Chondrocyte (in vitro differentiated cells): ENCODE results near the gene SNTG2. TPM values are rescaled to one million over a fixed set of nuclear protein-coding genes. Genes with fewer than 3 reads are reported as not detected.
"Not testable (repeated sequence)": the region's sequence is repeated elsewhere in the genome, so short reads cannot be mapped to it uniquely, and the experiment has no call there.

Experiments used
- DNase-seq: peaks from one replicate; pipeline ENCODE4 v3.0.0; 2021; ENCODE audit warnings: mixed read lengths, low spot score
- H3K27ac Mint-ChIP-seq: one replicate; pipeline ENCODE4 v1.8.0; 2021; ENCODE audit warnings: mild to moderate bottlenecking, moderate library complexity, mixed read lengths; ENCODE audit not compliant: unreplicated experiment
- H3K27me3 Mint-ChIP-seq: 2 replicates; pipeline ENCODE4 v1.8.0; 2021; ENCODE audit warnings: low read depth, mixed read lengths
- H3K36me3 Mint-ChIP-seq: 2 replicates; pipeline ENCODE4 v1.8.0; 2021; ENCODE audit warnings: low read depth, mixed read lengths
- H3K4me1 Mint-ChIP-seq: 2 replicates; pipeline ENCODE4 v1.8.0; 2021; ENCODE audit warnings: low read depth, mild to moderate bottlenecking, mixed read lengths
- H3K4me3 Mint-ChIP-seq: one replicate; pipeline ENCODE4 v1.8.0; 2021; ENCODE audit warnings: mild to moderate bottlenecking, moderate library complexity, mixed read lengths; ENCODE audit not compliant: unreplicated experiment
- H3K9me3 Mint-ChIP-seq: 2 replicates; pipeline ENCODE4 v1.8.0; 2021; ENCODE audit warnings: low read depth, mixed read lengths
- total RNA-seq: library from RNA; stranded (reverse); gene quantifications from 3 replicates; pipeline ENCODE4 v1.2.1, GENCODE V29; 2021
- TF ChIP-seq, protein P1 (sequence below): fragments of 200-600 bp; sonication (generic); IDR thresholded peaks from 2 replicates; pipeline ENCODE4 v1.5.0; 2021; ENCODE audit warnings: antibody characterized with exemption, mild to moderate bottlenecking, moderate library complexity

Gene SNTG2
- total RNA-seq, 1 donor from 2014 or later, result not detected

DNA sequence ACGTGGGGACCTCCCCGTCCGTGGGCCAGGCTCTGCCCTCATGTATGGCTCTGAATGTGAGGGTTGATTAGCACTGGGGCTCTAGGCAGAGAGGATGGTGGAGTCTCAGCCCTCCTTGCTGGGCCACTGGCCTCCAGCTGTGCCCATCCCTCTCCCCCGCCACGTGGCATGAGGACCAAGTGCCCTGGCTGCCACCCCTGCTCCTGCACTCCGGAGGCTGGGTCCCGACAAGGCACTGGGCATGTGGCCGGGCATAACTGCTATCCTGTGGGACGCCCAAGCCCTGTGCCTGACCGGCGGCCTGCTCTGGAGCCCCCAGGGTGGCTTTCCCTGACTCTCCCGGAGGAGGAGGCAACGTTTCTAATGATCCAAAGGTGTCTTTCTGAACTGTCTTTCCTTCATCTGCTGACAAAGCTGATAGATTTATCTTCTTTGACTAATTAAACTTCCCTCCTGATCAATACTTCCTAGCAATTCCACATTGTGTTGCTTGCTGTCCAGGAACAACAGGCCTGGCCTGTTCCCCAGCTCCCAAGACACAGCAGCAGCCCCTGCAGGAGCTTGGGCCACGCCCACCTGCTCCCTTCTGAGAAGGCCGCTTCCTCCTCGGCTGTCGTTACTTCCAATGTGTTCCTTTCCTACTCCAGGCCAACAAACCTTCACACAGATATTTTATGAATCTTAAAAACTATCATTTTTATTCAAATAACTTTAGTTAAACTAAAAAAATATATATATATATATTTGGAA lies 132.0 kb downstream of the SNTG2 start:
- no peaks in the 10 kb centered on the region for H3K4me1 Mint-ChIP-seq
- H3K27ac Mint-ChIP-seq, result no peak overlapping the region
- no peak for DNase-seq
- no peaks in the 10 kb centered on the region for H3K9me3 Mint-ChIP-seq
- no peaks in the 10 kb centered on the region for H3K36me3 Mint-ChIP-seq
- H3K27me3 Mint-ChIP-seq, result no peaks in the 10 kb centered on the region
- no peak overlapping the region for H3K4me3 Mint-ChIP-seq
- TF ChIP-seq, protein P1, sequence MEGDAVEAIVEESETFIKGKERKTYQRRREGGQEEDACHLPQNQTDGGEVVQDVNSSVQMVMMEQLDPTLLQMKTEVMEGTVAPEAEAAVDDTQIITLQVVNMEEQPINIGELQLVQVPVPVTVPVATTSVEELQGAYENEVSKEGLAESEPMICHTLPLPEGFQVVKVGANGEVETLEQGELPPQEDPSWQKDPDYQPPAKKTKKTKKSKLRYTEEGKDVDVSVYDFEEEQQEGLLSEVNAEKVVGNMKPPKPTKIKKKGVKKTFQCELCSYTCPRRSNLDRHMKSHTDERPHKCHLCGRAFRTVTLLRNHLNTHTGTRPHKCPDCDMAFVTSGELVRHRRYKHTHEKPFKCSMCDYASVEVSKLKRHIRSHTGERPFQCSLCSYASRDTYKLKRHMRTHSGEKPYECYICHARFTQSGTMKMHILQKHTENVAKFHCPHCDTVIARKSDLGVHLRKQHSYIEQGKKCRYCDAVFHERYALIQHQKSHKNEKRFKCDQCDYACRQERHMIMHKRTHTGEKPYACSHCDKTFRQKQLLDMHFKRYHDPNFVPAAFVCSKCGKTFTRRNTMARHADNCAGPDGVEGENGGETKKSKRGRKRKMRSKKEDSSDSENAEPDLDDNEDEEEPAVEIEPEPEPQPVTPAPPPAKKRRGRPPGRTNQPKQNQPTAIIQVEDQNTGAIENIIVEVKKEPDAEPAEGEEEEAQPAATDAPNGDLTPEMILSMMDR, result no peak

DNA sequence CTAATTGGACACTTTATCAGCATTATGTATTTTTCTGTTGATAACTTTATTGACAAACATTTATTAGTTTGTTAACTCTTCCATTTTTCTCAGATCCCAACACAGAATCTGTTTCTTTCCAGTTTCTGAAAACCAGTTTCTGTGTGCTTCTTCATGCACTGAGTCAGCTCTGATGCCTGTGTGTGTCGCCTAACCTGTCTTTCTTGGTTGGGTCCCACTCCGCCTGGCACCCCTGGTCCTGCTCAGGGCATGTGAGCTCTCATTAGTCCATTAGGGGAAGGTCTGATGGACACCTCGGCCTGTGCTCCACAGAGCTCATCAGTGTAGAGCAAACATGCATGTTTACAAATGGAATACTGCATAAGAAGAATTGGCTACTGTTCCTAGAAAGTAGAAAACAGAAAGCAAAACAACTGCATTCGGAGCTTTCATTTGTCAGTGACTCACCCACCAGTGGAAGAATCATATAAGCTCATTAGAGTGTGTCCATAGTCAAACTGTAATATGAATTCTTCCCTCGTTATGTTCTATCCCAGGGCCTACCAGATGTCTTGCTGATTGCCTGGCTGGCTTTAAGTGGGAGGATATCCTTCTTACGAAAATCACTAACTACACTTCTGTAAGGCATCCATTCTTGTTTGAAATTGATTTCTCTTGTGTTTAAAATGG lies 137.7 kb downstream of the SNTG2 start:
- Mint-ChIP-seq H3K27me3 (no peaks in the 10 kb centered on the region), H3K27ac (no peak overlapping the region), H3K36me3 (no peaks in the 10 kb centered on the region), H3K4me1 (no peaks in the 10 kb centered on the region), H3K4me3 (no peak overlapping the region), H3K9me3 (no peaks in the 10 kb centered on the region)
- no peak for DNase-seq
- TF ChIP-seq, protein P1, result no peak

DNA sequence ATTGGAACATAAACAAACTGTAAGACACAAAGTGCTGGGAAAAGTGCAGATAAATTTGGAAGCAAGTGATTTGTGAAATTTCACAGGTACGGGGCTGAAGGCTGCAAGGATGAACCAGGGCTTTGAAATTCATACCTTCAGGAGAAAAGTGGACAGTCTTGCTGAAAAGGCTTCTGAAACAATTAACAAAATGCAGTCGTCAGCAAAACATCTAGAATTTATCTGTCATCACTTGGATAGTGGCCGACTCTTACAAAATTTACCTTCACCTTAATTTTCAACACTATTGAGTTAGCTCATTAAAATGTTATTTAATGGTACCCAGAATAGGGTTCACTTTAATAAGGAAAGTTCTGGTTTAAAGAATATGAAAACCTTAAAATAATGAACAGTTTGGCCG lies 138.3 kb downstream of the SNTG2 start:
- Mint-ChIP-seq H3K27ac (no peak overlapping the region), H3K36me3 (no peaks in the 10 kb centered on the region), H3K4me3 (no peak overlapping the region), H3K9me3 (no peaks in the 10 kb centered on the region), H3K4me1 (no peaks in the 10 kb centered on the region), H3K27me3 (no peaks in the 10 kb centered on the region)
- DNase-seq, result no peak
- TF ChIP-seq, protein P1, result no peak

DNA sequence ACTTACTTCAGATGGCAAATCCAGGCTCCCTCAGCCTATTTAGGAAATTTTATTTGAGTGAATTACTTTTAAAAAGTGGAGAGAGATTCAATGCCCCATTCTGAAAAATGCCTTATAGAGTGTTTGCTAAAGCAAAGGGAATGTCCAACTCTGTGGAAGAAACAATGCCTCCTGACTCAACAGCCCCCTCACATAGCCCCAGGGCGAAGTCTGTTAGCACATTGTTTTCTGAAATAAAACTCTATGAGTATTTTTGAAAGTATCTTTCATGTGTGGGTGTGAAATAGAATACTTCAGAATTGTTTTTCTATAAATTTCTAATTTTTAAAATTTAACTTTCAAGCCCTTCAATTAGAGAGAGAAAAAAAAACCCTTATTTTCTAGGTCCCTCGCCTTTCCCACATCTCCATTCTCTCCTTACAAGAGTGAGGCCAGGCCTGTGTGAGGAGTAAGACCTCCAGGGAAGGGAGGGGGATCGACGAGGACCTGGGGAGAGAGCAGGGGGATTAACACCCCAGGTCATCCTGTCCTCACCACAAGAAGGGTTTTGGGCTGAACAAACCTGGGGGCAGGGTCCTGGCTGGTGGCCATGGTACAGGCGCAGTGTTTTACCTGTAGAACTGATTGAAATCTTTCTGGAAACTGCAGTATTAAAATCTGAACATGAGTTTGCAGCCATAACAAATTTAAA lies 141.4 kb downstream of the SNTG2 start:
- no peaks in the 10 kb centered on the region for H3K9me3 Mint-ChIP-seq
- H3K4me3 Mint-ChIP-seq, result no peak overlapping the region
- no peaks in the 10 kb centered on the region for H3K4me1 Mint-ChIP-seq
- no peaks in the 10 kb centered on the region for H3K36me3 Mint-ChIP-seq
- TF ChIP-seq, protein P1, result no peak
- no peak overlapping the region for H3K27ac Mint-ChIP-seq
- H3K27me3 Mint-ChIP-seq, result no peaks in the 10 kb centered on the region
- no peak for DNase-seq

DNA sequence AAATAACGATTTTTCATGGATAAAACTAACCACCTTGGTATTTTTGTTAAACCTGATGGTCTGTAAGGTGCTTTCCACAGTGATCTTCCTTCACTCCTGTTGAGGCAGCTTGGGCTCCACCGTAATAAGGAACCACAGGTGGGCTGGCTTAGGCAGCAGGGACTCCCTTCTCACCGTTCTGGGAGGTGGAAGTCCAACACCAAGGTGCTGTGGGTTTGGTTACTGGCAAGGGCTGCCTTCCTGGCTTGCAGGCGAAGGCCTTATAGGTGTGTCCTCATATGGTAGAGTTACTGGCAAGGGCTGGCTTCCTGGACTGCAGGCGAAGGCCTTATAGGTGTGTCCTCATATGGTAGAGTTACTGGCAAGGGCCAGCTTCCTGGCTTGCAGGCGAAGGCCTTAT lies 143.0 kb downstream of the SNTG2 start:
- H3K27ac Mint-ChIP-seq, H3K9me3 Mint-ChIP-seq, H3K4me1 Mint-ChIP-seq, H3K27me3 Mint-ChIP-seq, DNase-seq, H3K36me3 Mint-ChIP-seq, H3K4me3 Mint-ChIP-seq: not testable (repeated sequence)
